ENCODE data around the gene ALDH1A2. TPM values are rescaled to one million over a fixed set of nuclear protein-coding genes. Genes with fewer than 3 reads are reported as not detected.
"Not testable (repeated sequence)": the region's sequence is repeated elsewhere in the genome, so short reads cannot be mapped to it uniquely, and the experiment has no call there.

The ALDH1A2 gene
- total and polyA plus RNA-seq, 4 donors = 3.6 to 28.4 (median 9.5) TPM

DNA sequence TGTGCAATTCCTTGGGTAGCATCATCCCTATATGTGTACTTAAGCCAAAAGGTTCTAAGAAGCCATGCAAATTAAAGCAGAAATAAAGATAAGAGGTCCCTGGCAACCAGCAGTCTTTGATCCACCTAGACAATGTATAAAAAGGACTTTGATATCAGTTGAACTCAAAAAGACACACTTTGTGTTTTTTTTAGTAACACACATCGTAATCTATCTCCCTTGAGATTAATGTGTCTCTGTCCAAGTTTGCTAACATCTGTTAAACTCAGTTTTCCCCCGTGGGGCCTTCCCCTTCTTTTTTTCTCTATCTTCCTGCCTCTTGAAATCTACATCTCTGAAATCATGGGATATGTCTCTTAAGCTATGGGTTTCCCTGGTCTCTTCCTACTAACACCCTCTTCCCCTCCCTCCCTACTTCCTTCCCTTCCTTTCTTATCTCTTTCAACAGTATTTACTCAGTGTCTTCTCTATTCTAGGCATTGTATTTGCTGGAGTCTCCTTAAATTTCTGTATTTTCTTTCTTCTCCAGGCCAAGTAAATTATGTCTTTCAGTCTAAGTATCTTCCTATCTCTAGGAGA lies 27.7 kb downstream of the ALDH1A2 start:
- Histone ChIP-seq H3K36me3 (ENCODE audit: control insufficient read depth in 4 of 4, insufficient read depth in 4 of 4, low read length in 4 of 4) (no peaks in the 10 kb centered on the region), H3K27ac (ENCODE audit: low read depth in 1 of 2, low read length in 1 of 2) (no peak overlapping the region), H3K4me3 (no peak overlapping the region), H3K9ac (ENCODE audit: insufficient read depth in 1 of 2, low read length in 2 of 2) (no peak overlapping the region), H3K9me3 (ENCODE audit: control insufficient read depth in 4 of 4, insufficient read depth in 3 of 4, low read length in 3 of 4) (no peaks in the 10 kb centered on the region), H3K4me1 (ENCODE audit: control insufficient read depth in 5 of 5, insufficient read depth in 5 of 5, low read length in 5 of 5) (peaks cover 0 to 52% (median 22%) of the 10 kb centered on the region in 5 donors), H3K27me3 (ENCODE audit: control insufficient read depth in 3 of 3, insufficient read depth in 3 of 3, low read length in 2 of 3) (no peaks in the 10 kb centered on the region)
- WGBS, 2 donors = 29 to 42% methylated on average over 2 of the region's 2 CpGs
- no peak for DNase-seq
- TF ChIP-seq, protein P1, sequence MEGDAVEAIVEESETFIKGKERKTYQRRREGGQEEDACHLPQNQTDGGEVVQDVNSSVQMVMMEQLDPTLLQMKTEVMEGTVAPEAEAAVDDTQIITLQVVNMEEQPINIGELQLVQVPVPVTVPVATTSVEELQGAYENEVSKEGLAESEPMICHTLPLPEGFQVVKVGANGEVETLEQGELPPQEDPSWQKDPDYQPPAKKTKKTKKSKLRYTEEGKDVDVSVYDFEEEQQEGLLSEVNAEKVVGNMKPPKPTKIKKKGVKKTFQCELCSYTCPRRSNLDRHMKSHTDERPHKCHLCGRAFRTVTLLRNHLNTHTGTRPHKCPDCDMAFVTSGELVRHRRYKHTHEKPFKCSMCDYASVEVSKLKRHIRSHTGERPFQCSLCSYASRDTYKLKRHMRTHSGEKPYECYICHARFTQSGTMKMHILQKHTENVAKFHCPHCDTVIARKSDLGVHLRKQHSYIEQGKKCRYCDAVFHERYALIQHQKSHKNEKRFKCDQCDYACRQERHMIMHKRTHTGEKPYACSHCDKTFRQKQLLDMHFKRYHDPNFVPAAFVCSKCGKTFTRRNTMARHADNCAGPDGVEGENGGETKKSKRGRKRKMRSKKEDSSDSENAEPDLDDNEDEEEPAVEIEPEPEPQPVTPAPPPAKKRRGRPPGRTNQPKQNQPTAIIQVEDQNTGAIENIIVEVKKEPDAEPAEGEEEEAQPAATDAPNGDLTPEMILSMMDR (IDR thresholded peaks at IDR 0.05; ENCODE audit: control extremely low read depth, extremely low read depth) = no peak
- no peak for ATAC-seq (ENCODE audit: insufficient read depth, low FRiP score)

DNA sequence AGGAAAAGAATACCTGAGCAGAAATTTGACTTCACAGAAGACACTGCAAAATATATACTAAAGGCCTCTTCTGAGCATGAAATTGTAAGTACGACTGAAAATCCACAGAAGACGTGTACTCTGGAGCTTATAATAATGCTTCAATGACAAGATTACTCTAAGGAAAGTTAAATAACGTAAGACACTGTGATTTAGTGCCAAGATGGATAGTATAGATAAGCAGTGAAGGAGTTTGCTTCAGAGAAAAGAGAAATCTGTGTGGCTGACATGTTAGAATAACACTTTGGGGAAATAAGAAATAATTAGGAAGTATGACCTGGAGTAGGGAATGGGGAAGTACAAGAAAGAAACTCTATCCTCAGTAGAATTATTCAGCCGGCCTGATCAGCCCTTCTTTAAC lies 28.9 kb downstream of the ALDH1A2 start:
- TF ChIP-seq, protein P1 (IDR thresholded peaks at IDR 0.05; ENCODE audit: control extremely low read depth, extremely low read depth) = no peak
- ATAC-seq (ENCODE audit: insufficient read depth, low FRiP score) (no peak), DNase-seq (no peak)
- H3K4me3 ChIP-seq = no peak overlapping the region
- H3K9ac ChIP-seq (ENCODE audit: insufficient read depth in 1 of 2, low read length in 2 of 2) = no peak overlapping the region
- no peaks in the 10 kb centered on the region for H3K9me3 ChIP-seq (ENCODE audit: control insufficient read depth in 4 of 4, insufficient read depth in 3 of 4, low read length in 3 of 4)
- H3K27ac ChIP-seq (ENCODE audit: low read depth in 1 of 2, low read length in 1 of 2) = no peak overlapping the region
- no peaks in the 10 kb centered on the region for H3K27me3 ChIP-seq (ENCODE audit: control insufficient read depth in 3 of 3, insufficient read depth in 3 of 3, low read length in 2 of 3)
- peaks cover 0 to 51% (median 22%) of the 10 kb centered on the region in 5 donors for H3K4me1 ChIP-seq (ENCODE audit: control insufficient read depth in 5 of 5, insufficient read depth in 5 of 5, low read length in 5 of 5)
- no peaks in the 10 kb centered on the region for H3K36me3 ChIP-seq (ENCODE audit: control insufficient read depth in 4 of 4, insufficient read depth in 4 of 4, low read length in 4 of 4)
- WGBS, 2 donors = 72 to 80% methylated on average over 4 of the region's 4 CpGs

DNA sequence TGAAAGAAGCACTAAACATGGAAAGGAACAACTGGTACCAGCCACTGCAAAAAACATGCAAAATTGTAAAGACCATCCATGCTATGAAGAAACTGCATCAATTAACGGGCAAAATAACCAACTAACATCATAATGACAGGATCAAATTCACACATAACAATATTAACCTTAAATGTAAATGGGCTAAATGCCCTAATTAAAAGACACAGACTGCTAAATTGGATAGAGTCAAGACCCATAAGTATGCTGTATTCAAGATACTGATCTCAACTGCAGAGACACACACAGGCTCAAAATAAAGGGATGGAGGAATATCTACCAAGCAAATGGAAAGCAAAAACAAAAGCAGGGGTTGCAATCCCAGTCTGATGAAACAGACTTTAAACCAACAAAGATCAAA lies 37.1 kb downstream of the ALDH1A2 start:
- DNase-seq; H3K9ac ChIP-seq (ENCODE audit: insufficient read depth in 1 of 2, low read length in 2 of 2); H3K4me1 ChIP-seq (ENCODE audit: control insufficient read depth in 5 of 5, insufficient read depth in 5 of 5, low read length in 5 of 5); H3K4me3 ChIP-seq; H3K27ac ChIP-seq (ENCODE audit: low read depth in 1 of 2, low read length in 1 of 2); ATAC-seq (ENCODE audit: insufficient read depth, low FRiP score); H3K27me3 ChIP-seq (ENCODE audit: control insufficient read depth in 3 of 3, insufficient read depth in 3 of 3, low read length in 2 of 3); H3K36me3 ChIP-seq (ENCODE audit: control insufficient read depth in 4 of 4, insufficient read depth in 4 of 4, low read length in 4 of 4): not testable (repeated sequence)
- H3K9me3 ChIP-seq (ENCODE audit: control insufficient read depth in 4 of 4, insufficient read depth in 3 of 4, low read length in 3 of 4) = peaks cover 0 to 16% (median 8%) of the 10 kb centered on the region in 4 donors
- WGBS, 2 donors = 86 to 100% methylated on average over 1 of the region's 1 CpG

- Histone ChIP-seq H3K4me3 (no peak overlapping the region), H3K9me3 (ENCODE audit: control insufficient read depth in 4 of 4, insufficient read depth in 3 of 4, low read length in 3 of 4) (peaks cover 0 to 24% (median 8%) of the 10 kb centered on the region in 4 donors), H3K9ac (ENCODE audit: insufficient read depth in 1 of 2, low read length in 2 of 2) (no peak overlapping the region), H3K36me3 (ENCODE audit: control insufficient read depth in 4 of 4, insufficient read depth in 4 of 4, low read length in 4 of 4) (peaks cover 0 to 4% (median 0%) of the 10 kb centered on the region in 4 donors), H3K27ac (ENCODE audit: low read depth in 1 of 2, low read length in 1 of 2) (no peak overlapping the region), H3K4me1 (ENCODE audit: control insufficient read depth in 5 of 5, insufficient read depth in 5 of 5, low read length in 5 of 5) (no peaks in the 10 kb centered on the region), H3K27me3 (ENCODE audit: control insufficient read depth in 3 of 3, insufficient read depth in 3 of 3, low read length in 2 of 3) (no peaks in the 10 kb centered on the region)
- DNase-seq (no peak), ATAC-seq (ENCODE audit: insufficient read depth, low FRiP score) (no peak)
- TF ChIP-seq, protein P1 (IDR thresholded peaks at IDR 0.05; ENCODE audit: control extremely low read depth, extremely low read depth) = no peak
- WGBS, 2 donors = 94 to 95% methylated on average over 7 of the region's 7 CpGs
Observed at GRCh38 chr15:58026552-58026951, 39.0 kb downstream of the ALDH1A2 start.

All from lung (tissue), 12 donors.